Activated CD8-positive, alpha-beta memory T cell treated with anti-CD3 and anti-CD28 coated beads, Interleukin-2, amount 10 ng/mL, durations not matched to agents 7 days and 5 days (primary cell): ENCODE data around the gene ERMAP. TPM values are rescaled to one million over a fixed set of nuclear protein-coding genes. Genes with fewer than 3 reads are reported as not detected.

Experiments
- ATAC-seq: fragments of 150-1000 bp; cut with Tn5 transposase; one replicate; pipeline ENCODE4 v1.10.0; 2021; ENCODE audit warnings: moderate library complexity
- CTCF ChIA-PET: fragments of 350-600 bp; sonication (Branson Sonifier 250); formaldehyde crosslinking; loops from one replicate; lab custom pipeline; 2021; ENCODE audit warnings: antibody characterized with exemption; lab: Charles Lee
- DNase-seq: peaks from one replicate; pipeline ENCODE4 v3.0.0-alpha.2; 2020
- H3K27ac Mint-ChIP-seq: one replicate; pipeline ENCODE4 v1.8.0; 2021; ENCODE audit warnings: mild to moderate bottlenecking, mixed read lengths
- H3K27me3 Mint-ChIP-seq: one replicate; pipeline ENCODE4 v1.8.0; 2021; ENCODE audit warnings: mixed read lengths
- H3K36me3 Mint-ChIP-seq: one replicate; pipeline ENCODE4 v1.8.0; 2021; ENCODE audit warnings: mild to moderate bottlenecking, mixed read lengths
- H3K4me1 Mint-ChIP-seq: one replicate; pipeline ENCODE4 v1.8.0; 2021; ENCODE audit warnings: mixed read lengths
- H3K4me3 Mint-ChIP-seq: one replicate; pipeline ENCODE4 v1.8.0; 2021; ENCODE audit warnings: mild to moderate bottlenecking, moderate library complexity, mixed read lengths
- H3K9me3 Mint-ChIP-seq: one replicate; pipeline ENCODE4 v1.8.0; 2022; ENCODE audit warnings: low read depth, mixed read lengths
- total RNA-seq, 2 experiments: library from RNA; stranded (reverse); gene quantifications; one replicate each; pipeline ENCODE4 v1.2.3, GENCODE V29; 2021

The ERMAP gene
- total RNA-seq, 2 experiments from 2014 or later = 3.7 to 4.1 TPM

GRCh38 chr1:42817976-42818375, 1.1 kb downstream of the ERMAP start:
- DNase-seq = no peak
- H3K9me3 Mint-ChIP-seq = no peaks in the 10 kb centered on the region
- H3K27me3 Mint-ChIP-seq = no peaks in the 10 kb centered on the region
- H3K27ac Mint-ChIP-seq = no peak overlapping the region
- H3K4me1 Mint-ChIP-seq = peaks cover 24% of the 10 kb centered on the region
- H3K36me3 Mint-ChIP-seq = peaks cover 1% of the 10 kb centered on the region
- ATAC-seq = no peak
- CTCF ChIA-PET = interaction anchor here (0.9 to 2.1 kb wide), 6 partner anchors 17 to 105 kb away, joined by 3 to 10 read pairs (median 5); partner anchors contain the start of genes P3H1 and ZNF691
- no peak overlapping the region for H3K4me3 Mint-ChIP-seq

DNA sequence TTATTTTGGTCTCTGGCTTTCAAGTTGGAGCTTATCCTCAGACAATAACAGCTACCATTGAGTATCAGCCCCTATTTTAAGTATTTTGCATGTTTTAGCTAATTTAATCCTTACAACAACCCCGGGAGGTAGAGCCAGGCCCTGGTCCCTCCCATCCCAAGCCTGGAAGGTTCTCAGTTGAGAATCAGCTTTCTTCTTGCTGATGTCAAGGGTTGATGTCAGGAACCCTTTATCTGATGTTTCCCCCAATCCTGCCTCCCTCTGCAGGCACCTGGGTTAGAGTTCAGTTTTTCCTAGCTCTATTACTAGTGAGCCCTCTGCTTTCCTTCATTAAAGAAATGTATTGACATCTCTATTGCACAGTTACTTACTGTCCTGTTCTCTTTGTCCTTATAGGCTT, 3.9 kb downstream of the ERMAP start:
- peaks cover 25% of the 10 kb centered on the region for H3K4me1 Mint-ChIP-seq
- CTCF ChIA-PET = interaction anchor here (0.7 to 5.7 kb wide), 4 partner anchors 9 to 27 kb away, joined by 3 to 18 read pairs (median 3); partner anchors contain the start of gene ZNF691
- ATAC-seq (no peak), DNase-seq (no peak)
- H3K27me3 Mint-ChIP-seq = no peaks in the 10 kb centered on the region
- H3K27ac Mint-ChIP-seq = no peak overlapping the region
- no peaks in the 10 kb centered on the region for H3K36me3 Mint-ChIP-seq
- H3K9me3 Mint-ChIP-seq = no peaks in the 10 kb centered on the region
- H3K4me3 Mint-ChIP-seq = no peak overlapping the region

DNA sequence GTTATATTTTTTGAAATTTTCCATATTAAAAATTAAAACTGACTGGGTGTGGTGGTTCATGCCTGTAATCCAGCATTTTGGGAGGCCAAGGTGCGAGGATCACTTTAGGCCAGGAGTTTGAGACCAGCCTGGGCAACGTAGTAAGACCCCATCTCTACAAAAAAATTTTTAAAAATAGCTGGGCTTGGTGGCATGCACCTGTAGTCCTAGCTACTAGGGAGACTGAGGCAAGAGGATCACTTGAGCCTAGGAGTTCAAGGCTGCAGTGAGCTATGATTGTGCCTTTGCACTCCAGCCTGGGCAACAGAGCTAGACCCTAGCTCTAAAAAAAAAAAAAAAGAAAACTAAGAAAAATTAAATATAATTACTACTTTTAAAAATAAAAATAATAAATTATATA, 4.8 kb downstream of the ERMAP start:
- Mint-ChIP-seq H3K27ac (no peak overlapping the region), H3K36me3 (no peaks in the 10 kb centered on the region), H3K4me1 (peaks cover 18% of the 10 kb centered on the region), H3K27me3 (no peaks in the 10 kb centered on the region), H3K9me3 (no peaks in the 10 kb centered on the region), H3K4me3 (no peak overlapping the region)
- no peak for DNase-seq
- ATAC-seq = no peak
- CTCF ChIA-PET = interaction anchor here (0.9 to 5.7 kb wide), 3 partner anchors 25 to 75 kb away, joined by 3 to 18 read pairs (median 3); partner anchors contain the start of genes C1orf50, P3H1 and ZNF691

GRCh38 chr1:42822800-42823392, 6.0 kb downstream of the ERMAP start:
- H3K4me3 Mint-ChIP-seq = no peak overlapping the region
- no peak overlapping the region for H3K27ac Mint-ChIP-seq
- H3K27me3 Mint-ChIP-seq = no peaks in the 10 kb centered on the region
- H3K4me1 Mint-ChIP-seq = peaks cover 13% of the 10 kb centered on the region
- no peaks in the 10 kb centered on the region for H3K9me3 Mint-ChIP-seq
- CTCF ChIA-PET = interaction anchor here (5.7 kb wide), 1 partner anchor 24 kb away, joined by 18 read pairs; the partner anchor contains the start of gene ZNF691
- no peak for ATAC-seq
- no peaks in the 10 kb centered on the region for H3K36me3 Mint-ChIP-seq
- DNase-seq = no peak

GRCh38 chr1:42824481-42825035, 7.6 kb downstream of the ERMAP start:
- DNase-seq (no peak), ATAC-seq (no peak)
- Mint-ChIP-seq H3K4me3 (no peak overlapping the region), H3K9me3 (no peaks in the 10 kb centered on the region), H3K27ac (no peak overlapping the region), H3K4me1 (peaks cover 10% of the 10 kb centered on the region), H3K36me3 (no peaks in the 10 kb centered on the region), H3K27me3 (no peaks in the 10 kb centered on the region)
- CTCF ChIA-PET = interaction anchor here (0.5 to 5.7 kb wide), 2 partner anchors 22 to 217 kb away, joined by 3 to 18 read pairs; partner anchors contain the start of gene ZNF691

- no peaks in the 10 kb centered on the region for H3K9me3 Mint-ChIP-seq
- CTCF ChIA-PET = interaction anchor here (0.5 to 5.7 kb wide), 2 partner anchors 21 to 218 kb away, joined by 3 to 18 read pairs; partner anchors contain the start of gene ZNF691
- H3K27ac Mint-ChIP-seq = no peak overlapping the region
- ATAC-seq = no peak
- H3K27me3 Mint-ChIP-seq = no peaks in the 10 kb centered on the region
- H3K4me3 Mint-ChIP-seq = no peak overlapping the region
- peaks cover 10% of the 10 kb centered on the region for H3K4me1 Mint-ChIP-seq
- no peak for DNase-seq
- no peaks in the 10 kb centered on the region for H3K36me3 Mint-ChIP-seq
These were observed 8.3 kb downstream of the ERMAP start for GRCh38 chr1:42825036-42825851.

GRCh38 chr1:42830631-42831030, 13.7 kb downstream of the ERMAP start:
- DNase-seq (no peak), ATAC-seq (no peak)
- H3K27me3 Mint-ChIP-seq = no peaks in the 10 kb centered on the region
- no peak overlapping the region for H3K27ac Mint-ChIP-seq
- CTCF ChIA-PET = interaction anchor here (2.3 kb wide), 1 partner anchor 243 kb away, joined by 6 read pairs; no protein-coding TSS in a partner anchor
- no peak overlapping the region for H3K4me3 Mint-ChIP-seq
- H3K9me3 Mint-ChIP-seq = no peaks in the 10 kb centered on the region
- H3K36me3 Mint-ChIP-seq = no peaks in the 10 kb centered on the region
- H3K4me1 Mint-ChIP-seq = no peaks in the 10 kb centered on the region

DNA sequence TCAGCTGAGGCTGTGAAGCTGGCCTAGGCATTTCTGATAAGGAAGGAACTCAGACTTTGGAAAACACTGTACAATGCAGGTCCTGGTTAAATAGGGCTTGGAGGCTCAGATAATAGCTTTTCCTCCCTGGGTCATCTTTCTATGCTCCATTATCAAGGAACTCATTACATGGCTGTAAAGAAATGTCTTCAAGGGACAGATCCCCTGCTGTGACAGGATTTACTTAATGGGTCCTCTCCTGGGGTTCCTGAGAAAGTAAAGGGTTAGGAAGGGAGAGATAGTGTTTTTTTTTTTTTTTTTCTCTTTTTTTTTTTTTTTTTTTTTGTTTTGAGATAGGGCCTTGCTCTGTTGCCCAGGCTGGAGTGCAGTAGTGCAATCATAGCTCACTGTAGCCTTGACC, 14.4 kb downstream of the ERMAP start:
- DNase-seq = no peak
- Mint-ChIP-seq H3K4me3 (no peak overlapping the region), H3K4me1 (no peaks in the 10 kb centered on the region), H3K9me3 (no peaks in the 10 kb centered on the region), H3K36me3 (no peaks in the 10 kb centered on the region), H3K27me3 (no peaks in the 10 kb centered on the region), H3K27ac (no peak overlapping the region)
- CTCF ChIA-PET = interaction anchor here (0.6 to 1.6 kb wide), 2 partner anchors 16 to 1809 kb away, joined by 3 to 4 read pairs; no protein-coding TSS in a partner anchor
- ATAC-seq = no peak

GRCh38 chr1:42832641-42833240, 15.8 kb downstream of the ERMAP start:
- CTCF ChIA-PET = interaction anchor here (1.1 to 2.5 kb wide), 3 partner anchors 14 to 860 kb away, joined by 3 to 9 read pairs (median 4); partner anchors contain the start of gene ZNF691
- H3K36me3 Mint-ChIP-seq = no peaks in the 10 kb centered on the region
- no peak for ATAC-seq

DNA sequence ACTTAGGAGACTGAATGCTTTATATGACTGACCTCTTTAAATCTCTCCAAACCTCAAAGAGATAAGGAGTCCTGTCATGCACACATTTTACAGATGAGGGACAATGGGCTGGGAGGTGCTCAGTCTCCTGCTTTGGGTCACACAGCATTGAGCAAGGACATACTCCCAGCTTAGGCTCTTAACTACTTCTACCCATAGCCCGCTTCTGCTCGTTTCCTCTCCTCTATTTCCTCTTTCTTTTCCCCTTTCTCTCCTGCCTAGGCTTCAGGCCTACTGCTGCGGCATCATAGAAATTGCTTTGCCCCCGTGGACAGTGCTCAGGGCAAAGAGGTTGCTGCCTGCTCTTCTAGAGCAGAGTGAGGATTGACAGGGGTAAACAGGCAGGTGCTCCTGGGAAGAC, 17.1 kb downstream of the ERMAP start:
- Mint-ChIP-seq H3K27me3 (no peaks in the 10 kb centered on the region), H3K4me3 (no peak overlapping the region), H3K27ac (no peak overlapping the region), H3K4me1 (no peaks in the 10 kb centered on the region), H3K36me3 (no peaks in the 10 kb centered on the region), H3K9me3 (no peaks in the 10 kb centered on the region)
- ATAC-seq (no peak), DNase-seq (no peak)
- CTCF ChIA-PET = interaction anchor here (2.5 kb wide), 1 partner anchor 13 kb away, joined by 9 read pairs; the partner anchor contains the start of gene ZNF691

More at GRCh38 chr1:42832641-42833240, 15.8 kb downstream of the ERMAP start:
- Mint-ChIP-seq H3K4me1 (no peaks in the 10 kb centered on the region), H3K27me3 (no peaks in the 10 kb centered on the region), H3K9me3 (no peaks in the 10 kb centered on the region), H3K4me3 (no peak overlapping the region), H3K27ac (no peak overlapping the region)
- DNase-seq = no peak

DNA sequence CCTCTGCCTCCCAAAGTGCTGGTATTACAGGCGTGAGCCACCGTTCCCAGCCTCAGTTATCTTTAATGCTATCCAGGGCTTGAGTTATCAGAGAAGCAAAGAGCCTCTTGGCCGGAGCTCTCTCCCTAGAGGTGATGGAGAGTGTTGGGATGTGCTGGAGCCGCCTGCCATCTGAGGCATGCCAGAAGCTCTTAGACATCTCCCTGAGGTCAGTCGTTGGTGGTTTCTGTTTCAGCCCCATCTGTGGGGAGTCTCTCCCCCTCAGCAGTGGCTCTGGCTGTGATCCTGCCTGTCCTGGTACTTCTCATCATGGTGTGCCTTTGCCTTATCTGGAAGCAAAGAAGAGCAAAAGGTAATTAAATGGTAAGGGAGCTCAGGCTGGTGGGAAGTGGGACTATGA, 17.9 kb downstream of the ERMAP start:
- CTCF ChIA-PET = interaction anchor here (0.9 to 2.5 kb wide), 3 partner anchors 12 to 68 kb away, joined by 3 to 9 read pairs (median 5); partner anchors contain the start of genes C1orf50, ERMAP, P3H1 and SVBP

GRCh38 chr1:42835422-42835821, 18.5 kb downstream of the ERMAP start:
- no peaks in the 10 kb centered on the region for H3K4me1 Mint-ChIP-seq

More for the DNA sequence above, 17.9 kb downstream of the ERMAP start:
- Mint-ChIP-seq H3K9me3 (no peaks in the 10 kb centered on the region), H3K27me3 (no peaks in the 10 kb centered on the region), H3K27ac (no peak overlapping the region), H3K4me1 (no peaks in the 10 kb centered on the region), H3K36me3 (no peaks in the 10 kb centered on the region), H3K4me3 (no peak overlapping the region)
- ATAC-seq (no peak), DNase-seq (no peak)

More at GRCh38 chr1:42835422-42835821, 18.5 kb downstream of the ERMAP start:
- Mint-ChIP-seq H3K27me3 (no peaks in the 10 kb centered on the region), H3K4me3 (no peak overlapping the region), H3K27ac (no peak overlapping the region), H3K36me3 (no peaks in the 10 kb centered on the region), H3K9me3 (no peaks in the 10 kb centered on the region)
- ATAC-seq = no peak
- CTCF ChIA-PET = interaction anchor here (0.9 to 2.5 kb wide), 4 partner anchors 11 to 69 kb away, joined by 3 to 9 read pairs (median 4); partner anchors contain the start of genes C1orf50, ERMAP, P3H1 and SVBP
- no peak for DNase-seq
